Activated CD8-positive, alpha-beta memory T cell treated with anti-CD3 and anti-CD28 coated beads, Interleukin-2, amount 50 U/mL, for 24 hours (primary cell): ENCODE measurements around the gene SIGLEC12.
"Not testable (repeated sequence)": the region's sequence is repeated elsewhere in the genome, so short reads cannot be mapped to it uniquely, and the experiment has no call there.

Source experiments
- DNase-seq: peaks from one replicate; pipeline ENCODE4 v3.0.0-alpha.2; 2020; ENCODE audit errors: extremely low read depth

Gene SIGLEC12

DNA sequence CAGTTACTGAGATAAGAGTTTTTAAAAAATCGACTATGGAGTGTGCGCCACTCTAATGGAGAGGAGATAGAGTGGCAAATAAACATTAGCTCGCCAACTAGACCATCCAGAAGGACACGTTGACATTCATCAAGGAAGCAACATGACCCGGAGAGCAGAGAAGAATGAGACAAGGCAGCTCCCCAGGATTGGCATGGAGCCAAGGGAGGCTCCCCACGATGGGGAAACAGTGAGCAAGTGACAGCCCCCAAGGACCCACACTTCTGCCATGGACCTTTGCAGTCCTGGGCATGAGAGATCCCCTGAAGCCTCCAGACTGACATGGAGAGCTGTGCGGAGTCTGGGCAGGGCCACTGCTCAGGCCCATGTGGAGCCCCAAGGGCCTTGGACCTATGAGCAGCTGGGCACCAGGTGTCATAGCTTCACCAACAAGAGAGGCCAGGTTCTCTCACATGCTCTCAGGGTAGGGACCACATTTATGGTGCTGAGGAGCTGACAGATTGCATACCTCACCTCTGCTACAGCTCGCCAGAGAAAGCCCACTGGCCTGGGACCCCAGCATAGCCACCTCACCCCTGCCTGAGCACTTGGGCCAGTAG is 23.2 kb upstream of the SIGLEC12 start:
- DNase-seq: no peak

- no peak for DNase-seq
Measured at GRCh38 chr19:51521781-51522180, 20.2 kb upstream of the SIGLEC12 start.

DNA sequence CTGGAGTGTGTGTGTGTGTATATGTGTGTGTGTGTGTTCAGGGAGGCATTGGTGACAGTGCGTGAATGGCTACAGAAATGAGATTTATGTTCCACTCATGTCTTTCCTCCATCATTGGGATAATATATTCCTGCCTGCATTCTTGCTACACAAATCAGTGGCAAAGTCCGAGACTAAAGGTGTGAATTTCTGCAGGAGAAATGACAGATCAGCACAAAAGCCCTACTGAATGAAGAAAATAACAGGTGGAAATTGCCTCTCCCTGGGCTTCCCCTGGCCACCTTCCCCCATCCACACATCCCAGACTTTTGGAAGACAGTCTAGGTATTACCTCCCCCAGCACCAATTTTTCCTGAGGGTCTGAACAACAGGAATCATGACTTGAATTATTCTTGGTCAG is 19.8 kb upstream of the SIGLEC12 start:
- DNase-seq: no peak

GRCh38 chr19:51520728-51521127 is 19.1 kb upstream of the SIGLEC12 start:
- no peak for DNase-seq

- DNase-seq: no peak
Measured at GRCh38 chr19:51514866-51515481, 13.4 kb upstream of the SIGLEC12 start.

GRCh38 chr19:51513968-51514367 is 12.4 kb upstream of the SIGLEC12 start:
- no peak for DNase-seq

DNA sequence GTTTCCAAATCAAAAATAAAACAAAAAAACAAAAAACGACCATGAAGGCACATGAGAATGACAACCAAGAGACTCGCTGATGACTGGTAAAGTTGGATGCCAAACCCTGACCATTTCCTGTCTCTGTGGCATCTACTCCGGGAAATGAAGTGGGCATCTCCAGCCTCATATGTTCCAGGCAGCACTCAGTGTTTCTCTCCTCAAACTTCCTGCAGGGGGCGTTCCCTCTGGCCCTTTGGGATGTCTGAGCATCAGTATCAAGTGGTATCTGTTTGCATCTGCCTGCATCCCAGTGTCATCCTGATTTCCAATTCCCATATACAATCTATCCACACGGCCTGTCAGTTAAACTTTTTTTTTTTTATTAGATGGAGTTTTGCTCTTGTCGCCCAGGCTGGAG is 9.8 kb upstream of the SIGLEC12 start:
- DNase-seq: no peak

GRCh38 chr19:51509823-51510660 is 8.4 kb upstream of the SIGLEC12 start:
- DNase-seq: no peak

- no peak for DNase-seq
Measured at GRCh38 chr19:51508059-51508733, 6.6 kb upstream of the SIGLEC12 start.

GRCh38 chr19:51507640-51508058 is 6.0 kb upstream of the SIGLEC12 start:
- DNase-seq: no peak

DNA sequence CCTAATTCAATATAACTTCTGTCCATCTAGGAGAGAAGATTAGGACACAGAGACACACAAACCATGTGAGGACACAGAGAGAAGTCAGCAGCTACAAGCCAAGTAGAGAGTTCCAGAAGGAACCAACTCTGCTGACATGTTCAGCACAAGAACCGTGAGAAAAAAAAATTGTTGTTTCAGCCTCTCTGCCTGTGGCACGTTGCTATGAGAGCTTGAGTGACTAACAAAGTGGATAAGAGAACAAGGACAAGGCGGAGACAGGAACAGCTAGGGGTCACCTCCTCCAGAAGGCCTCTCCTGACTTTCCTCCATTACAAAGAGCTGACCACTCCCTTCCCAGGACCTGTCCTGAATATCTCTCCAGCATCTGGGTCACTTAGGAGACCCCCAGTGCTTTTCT is 5.6 kb upstream of the SIGLEC12 start:
- DNase-seq: no peak

- DNase-seq: no peak
Measured at GRCh38 chr19:51505904-51506303, 4.3 kb upstream of the SIGLEC12 start.

GRCh38 chr19:51503896-51504295 is 2.3 kb upstream of the SIGLEC12 start:
- no peak for DNase-seq

DNA sequence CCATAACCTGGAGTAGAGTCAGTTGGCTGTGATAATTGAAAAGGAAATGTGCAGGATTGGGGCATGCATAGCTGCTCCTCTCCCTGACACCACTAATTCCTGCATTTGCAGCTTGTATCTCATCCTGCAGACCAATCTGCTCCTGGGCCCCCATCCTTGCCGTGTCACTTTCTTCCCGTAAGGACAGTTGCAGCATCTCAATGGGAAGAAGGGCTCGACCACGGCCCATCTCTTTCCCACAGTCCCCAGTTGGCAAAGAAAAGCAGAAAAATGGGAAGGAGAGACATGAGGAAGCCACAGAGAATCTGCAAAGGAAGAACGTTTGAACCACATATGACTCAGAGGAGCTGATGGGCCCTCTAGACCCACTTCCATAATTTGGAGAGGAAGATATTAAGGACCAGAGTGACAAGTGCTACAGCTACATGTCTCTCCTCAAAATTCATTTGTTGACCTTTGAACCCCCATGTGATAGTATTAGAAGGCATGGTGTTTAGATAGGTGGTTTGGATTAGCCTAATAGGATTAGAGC is 1.8 kb upstream of the SIGLEC12 start:
- DNase-seq: no peak

- DNase-seq: not testable (repeated sequence)
Measured at GRCh38 chr19:51500931-51501330, 669 bp downstream of the SIGLEC12 start.

GRCh38 chr19:51497666-51498065 is 3.9 kb downstream of the SIGLEC12 start:
- DNase-seq: no peak

DNA sequence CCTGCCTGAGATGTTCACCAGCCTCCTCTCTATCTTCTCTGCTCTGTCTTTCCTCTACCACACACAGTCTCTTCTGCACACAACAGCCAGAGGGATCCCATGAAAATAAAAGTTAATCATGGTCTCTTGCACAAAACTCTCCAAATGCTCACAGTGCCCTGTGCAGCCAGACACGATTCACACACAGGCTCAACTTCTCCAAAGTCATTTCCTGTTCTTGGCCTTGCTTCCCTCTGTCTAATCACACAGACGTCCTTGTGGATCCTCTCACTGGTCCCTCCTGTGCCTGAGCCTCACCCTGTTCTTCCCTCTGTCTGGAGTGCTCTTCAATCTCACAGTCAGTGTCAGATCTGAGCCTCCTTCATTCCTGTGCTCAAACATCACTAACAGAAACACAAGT is 7.8 kb downstream of the SIGLEC12 start:
- no peak for DNase-seq

GRCh38 chr19:51491586-51491985 is 10.0 kb downstream of the SIGLEC12 start:
- DNase-seq: no peak

GRCh38 chr19:51490676-51491075 is 10.9 kb downstream of the SIGLEC12 start:
- DNase-seq: no peak

GRCh38 chr19:51489113-51489512 is 12.5 kb downstream of the SIGLEC12 start:
- DNase-seq: no peak

DNA sequence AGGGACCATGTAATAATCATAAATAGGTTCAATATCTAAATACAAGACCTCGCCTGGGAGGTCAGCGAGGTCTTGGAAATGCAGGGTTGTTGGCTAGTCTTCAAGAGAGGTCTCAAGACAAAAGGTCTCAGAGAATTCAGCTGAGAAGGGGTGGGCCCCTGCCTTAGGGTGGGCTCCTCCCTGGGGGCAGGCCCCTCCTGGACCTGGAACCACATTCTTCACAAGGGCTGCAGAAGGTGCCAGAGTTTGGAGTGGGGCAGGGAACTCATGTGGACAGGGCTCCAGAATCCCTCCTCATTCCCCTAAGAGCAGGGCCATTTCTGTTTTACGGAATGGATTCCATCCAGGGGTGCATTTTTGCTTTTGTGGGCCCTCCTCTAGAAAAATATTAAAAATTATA is 13.1 kb downstream of the SIGLEC12 start:
- DNase-seq: no peak

- no peak for DNase-seq
Measured at GRCh38 chr19:51485960-51486660, 15.5 kb downstream of the SIGLEC12 start.
